Gastroesophageal sphincter (tissue), 3 donors: Measurements from ENCODE around the gene GGTLC2.

ENCODE experiments used
- POLR2A ChIP-seq, 2 donors: fragments of 450-650 bp; IDR thresholded peaks; one replicate each; pipeline ENCODE4 v1.6.1; 2017; ENCODE audit warnings: antibody characterized with exemption in 2 of 2, mild to moderate bottlenecking in 2 of 2, moderate library complexity in 1 of 2
- POLR2AphosphoS5 ChIP-seq: sonication (generic); formaldehyde crosslinking; IDR thresholded peaks from one replicate; pipeline ENCODE4 v1.6.1; 2017; ENCODE audit warnings: antibody characterized with exemption
- TF ChIP-seq, protein P1 (sequence below), 4 experiments: fragments of 200-600 bp in 2 of 4; fragments of 450-650 bp in 2 of 4; sonication (generic) in 1 of 4; IDR thresholded peaks; one replicate each; pipeline ENCODE4 v1.5.1; 2017 to 2019; ENCODE audit warnings: antibody characterized with exemption in 4 of 4, mild to moderate bottlenecking in 2 of 4, moderate library complexity in 2 of 4

DNA sequence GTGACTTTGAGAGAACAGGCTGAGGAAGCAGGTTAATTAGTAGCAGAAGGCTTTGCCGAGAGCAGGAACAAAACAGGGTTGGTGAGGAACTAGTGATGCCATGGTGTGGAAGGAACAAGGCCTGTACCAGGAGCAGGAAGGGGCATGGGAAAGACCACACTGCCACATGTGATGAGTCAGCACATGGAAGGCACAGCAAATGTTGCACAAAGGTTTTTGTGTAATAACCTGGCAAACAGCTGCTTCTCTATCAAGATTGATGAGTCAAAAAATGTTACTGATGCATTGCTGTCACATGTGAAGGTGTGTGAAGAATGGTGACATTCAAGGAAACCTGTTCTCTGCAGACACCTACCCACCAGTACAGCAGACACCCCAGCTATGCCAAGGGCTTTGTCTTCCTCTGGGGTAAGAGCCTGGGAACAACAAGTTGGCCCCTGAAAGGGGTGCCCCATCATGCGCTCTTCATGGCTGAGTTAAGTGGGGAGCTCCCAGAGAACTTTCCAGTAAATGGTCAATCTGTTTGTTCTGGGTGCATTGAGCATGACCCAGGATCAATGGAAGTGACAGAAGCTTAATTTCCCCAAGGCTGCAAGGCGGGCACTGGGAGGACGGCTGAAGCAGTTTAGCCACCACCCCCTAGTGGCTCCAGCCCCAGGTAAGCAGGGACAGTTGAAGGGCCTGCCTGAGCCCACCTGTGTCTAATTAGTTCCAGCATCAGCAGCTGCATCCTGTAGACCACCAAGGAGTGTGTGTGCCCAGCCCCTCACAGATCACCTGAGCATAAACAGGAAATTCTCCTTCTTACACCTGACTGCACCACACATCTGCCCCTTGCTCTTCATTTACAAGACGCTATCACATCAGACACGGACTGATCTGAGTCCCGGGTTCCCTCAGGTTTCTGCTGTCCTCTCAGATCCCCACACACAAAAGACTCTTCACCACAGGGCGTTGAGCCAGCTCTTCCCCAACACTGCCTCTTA, 47.6 kb downstream of the GGTLC2 start:
- TF ChIP-seq, protein P1, sequence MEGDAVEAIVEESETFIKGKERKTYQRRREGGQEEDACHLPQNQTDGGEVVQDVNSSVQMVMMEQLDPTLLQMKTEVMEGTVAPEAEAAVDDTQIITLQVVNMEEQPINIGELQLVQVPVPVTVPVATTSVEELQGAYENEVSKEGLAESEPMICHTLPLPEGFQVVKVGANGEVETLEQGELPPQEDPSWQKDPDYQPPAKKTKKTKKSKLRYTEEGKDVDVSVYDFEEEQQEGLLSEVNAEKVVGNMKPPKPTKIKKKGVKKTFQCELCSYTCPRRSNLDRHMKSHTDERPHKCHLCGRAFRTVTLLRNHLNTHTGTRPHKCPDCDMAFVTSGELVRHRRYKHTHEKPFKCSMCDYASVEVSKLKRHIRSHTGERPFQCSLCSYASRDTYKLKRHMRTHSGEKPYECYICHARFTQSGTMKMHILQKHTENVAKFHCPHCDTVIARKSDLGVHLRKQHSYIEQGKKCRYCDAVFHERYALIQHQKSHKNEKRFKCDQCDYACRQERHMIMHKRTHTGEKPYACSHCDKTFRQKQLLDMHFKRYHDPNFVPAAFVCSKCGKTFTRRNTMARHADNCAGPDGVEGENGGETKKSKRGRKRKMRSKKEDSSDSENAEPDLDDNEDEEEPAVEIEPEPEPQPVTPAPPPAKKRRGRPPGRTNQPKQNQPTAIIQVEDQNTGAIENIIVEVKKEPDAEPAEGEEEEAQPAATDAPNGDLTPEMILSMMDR (IDR thresholded peaks at IDR 0.05), result no peak
- no peak for TF ChIP-seq POLR2A (IDR thresholded peaks at IDR 0.05)
- TF ChIP-seq POLR2AphosphoS5, result no peak
